Psoas muscle (tissue), 8 donors: ENCODE data around the gene NEK3. TPM values are rescaled to one million over a fixed set of nuclear protein-coding genes. Genes with fewer than 3 reads are reported as not detected.
"Not testable (repeated sequence)": the region's sequence is repeated elsewhere in the genome, so short reads cannot be mapped to it uniquely, and the experiment has no call there.

Experiments used
- ATAC-seq, 4 donors: fragments of 200-7000 bp; cut with Tn5 transposase; one replicate each; pipeline ENCODE4 v1.9.1; 2020; ENCODE audit warnings: moderate library complexity in 3 of 4, mild to moderate bottlenecking in 2 of 4
- DNase-seq, 2 donors: peaks; one replicate each; pipeline ENCODE4 v3.0.0-alpha.2; 2020
- H3K27ac ChIP-seq: fragments of 200-600 bp; one replicate; pipeline ENCODE4 v1.8.0; 2022
- H3K27me3 ChIP-seq, 3 donors: fragments of 200-600 bp in 1 of 3; one replicate each; pipeline versions ENCODE4 v1.6.1 to v1.8.0; 2013 to 2022; ENCODE audit warnings: low read length in 2 of 3, mild to moderate bottlenecking in 2 of 3, moderate library complexity in 1 of 3; ENCODE audit not compliant: insufficient read depth in 3 of 3
- H3K36me3 ChIP-seq, 2 donors: fragments of 200-600 bp in 1 of 2; one replicate each; pipeline versions ENCODE4 v1.6.1 to v1.8.0; 2013 to 2022; ENCODE audit warnings: low read depth in 1 of 2, mild to moderate bottlenecking in 1 of 2, moderate library complexity in 1 of 2; ENCODE audit not compliant: insufficient read depth in 1 of 2
- H3K4me1 ChIP-seq: fragments of 200-600 bp; one replicate; pipeline ENCODE4 v1.8.0; 2022
- H3K4me3 ChIP-seq: fragments of 200-600 bp; one replicate; pipeline ENCODE4 v1.8.0; 2022; ENCODE audit warnings: mild to moderate bottlenecking
- H3K9me3 ChIP-seq: fragments of 200-600 bp; one replicate; pipeline ENCODE4 v1.8.0; 2022
- CTCF ChIP-seq: fragments of 200-600 bp; IDR thresholded peaks from one replicate; pipeline ENCODE4 v1.8.0; 2022; ENCODE audit warnings: antibody characterized with exemption
- WGBS, 3 donors: extraction: QIAGEN DNeasy Blood & Tissue Kit; methylation state at CpG; one replicate each; pipeline versions ENCODE4 v1.1.6 to v1.1.7; 2013; 5-methylcytosine and 5-hydroxymethylcytosine counted together
- intact Hi-C, 2 donors: fragments of 100-400 bp; cut with DNase I; formaldehyde crosslinking; loops; one replicate each; pipeline versions ENCODE4 v1.11.0 to v1.14.2; 2022
- polyA plus RNA-seq, 3 donors: library from polyadenylated mRNA; stranded (reverse); fragments of 200-250 nt; gene quantifications; one replicate each; pipeline ENCODE4 v1.2.3, GENCODE V29; 2013
- total RNA-seq, 4 donors: library from RNA; stranded (reverse); fragmentation: NEBNext Ultra II Directional in 2 of 4; extraction: Animal tissue kit (Norgen Biotek cat#: 25700) in 2 of 4; gene quantifications; one replicate each; pipeline versions ENCODE4 v1.2.1 to v1.2.4, GENCODE V29; 2021 to 2023
- donor health status: healthy with polysubstance abuse.
- donor health status: DM: no; HTN: no; CAD: no; lungs with moderate emphysema.
- donor health status: Bipolar disorder and iron deficiency.
- donor health status: healthy.
- donor health status: DM: yes; HTN: yes; CAD: no.
- donor health status: DM: no; HTN: no; CAD: no.
- donor health status: DM: no; HTN: no; CAD: no.
- donor health status: DM: yes; HTN: yes; CAD: no.

Gene NEK3
- total and polyA plus RNA-seq, 7 donors, result 3.1 to 5.3 (median 4.7) TPM

- H3K9me3 ChIP-seq, result no peaks in the 10 kb centered on the region
- ATAC-seq (no peak), DNase-seq (no peak)
- H3K4me3 ChIP-seq, result no peak overlapping the region
- 90 to 94% (median 91%) methylated on average over 5 of the region's 5 CpGs for WGBS, 3 donors
- H3K27ac ChIP-seq, result no peak overlapping the region
- H3K27me3 ChIP-seq, result no peaks in the 10 kb centered on the region
- no peak for TF ChIP-seq CTCF
- intact Hi-C loops, result no loop called here
- no peaks in the 10 kb centered on the region for H3K4me1 ChIP-seq
- peaks cover 0 to 96% of the 10 kb centered on the region in 2 donors for H3K36me3 ChIP-seq
These were observed 10.4 kb upstream of the NEK3 start for GRCh38 chr13:52169839-52170238.

- Histone ChIP-seq H3K27me3 (no peaks in the 10 kb centered on the region), H3K27ac (no peak overlapping the region), H3K9me3 (no peaks in the 10 kb centered on the region), H3K4me3 (no peak overlapping the region), H3K36me3 (peaks cover 0 to 54% of the 10 kb centered on the region in 2 donors), H3K4me1 (no peaks in the 10 kb centered on the region)
- 68 to 69% (median 69%) methylated on average over 2 of the region's 2 CpGs for WGBS, 3 donors
- DNase-seq (no peak), ATAC-seq (no peak)
- TF ChIP-seq CTCF, result no peak
- intact Hi-C loops, result no loop called here
These were observed 6.0 kb upstream of the NEK3 start for GRCh38 chr13:52165411-52165810.

- intact Hi-C loops, result no loop called here
- no peak for ATAC-seq
- no peaks in the 10 kb centered on the region for H3K4me1 ChIP-seq
- no peak for TF ChIP-seq CTCF
- no peak overlapping the region for H3K27ac ChIP-seq
- no peaks in the 10 kb centered on the region for H3K9me3 ChIP-seq
- no peak overlapping the region for H3K4me3 ChIP-seq
- no peak for DNase-seq
- no peaks in the 10 kb centered on the region for H3K27me3 ChIP-seq
- peaks cover 0 to 50% of the 10 kb centered on the region in 2 donors for H3K36me3 ChIP-seq
These were observed 5.6 kb upstream of the NEK3 start for GRCh38 chr13:52164989-52165388.

GRCh38 chr13:52163878-52164277 lies 4.5 kb upstream of the NEK3 start:
- H3K36me3 ChIP-seq, result peaks cover 0 to 39% of the 10 kb centered on the region in 2 donors
- intact Hi-C loops, H3K4me1 ChIP-seq, H3K4me3 ChIP-seq, H3K9me3 ChIP-seq, DNase-seq, ATAC-seq, H3K27ac ChIP-seq, H3K27me3 ChIP-seq: not testable (repeated sequence)
- WGBS, 3 donors, result 82 to 92% (median 88%) methylated on average over 3 of the region's 3 CpGs

GRCh38 chr13:52162279-52163101 lies 3.1 kb upstream of the NEK3 start:
- H3K4me1 ChIP-seq, result peaks cover 4% of the 10 kb centered on the region
- DNase-seq (no peak), ATAC-seq (no peak)
- TF ChIP-seq CTCF, result no peak
- H3K36me3 ChIP-seq, result peaks cover 0 to 25% of the 10 kb centered on the region in 2 donors
- no peaks in the 10 kb centered on the region for H3K27me3 ChIP-seq
- H3K9me3 ChIP-seq, result no peaks in the 10 kb centered on the region
- WGBS, 3 donors, result 65 to 68% (median 68%) methylated on average over 5 of the region's 5 CpGs
- H3K27ac ChIP-seq, result no peak overlapping the region
- H3K4me3 ChIP-seq, result no peak overlapping the region
- intact Hi-C loops, result no loop called here
